HCT116 (cell line): Measurements from ENCODE around the gene HK1. TPM values are rescaled to one million over a fixed set of nuclear protein-coding genes. Genes with fewer than 3 reads are reported as not detected.

Experiments used
- ATAC-seq: fragments of 200-7000 bp; cut with Tn5 transposase; 2 replicates; pipeline ENCODE4 v1.9.1; 2020; ENCODE audit warnings: mild to moderate bottlenecking, moderate library complexity
- Bru-seq: library from RNA; stranded (reverse); fragments of 400-500 nt; gene quantifications from one replicate; lab custom pipeline; 2021; lab: Mats Ljungman, UMichigan
- BruChase-seq, 2 experiments: library from RNA; stranded (reverse); fragments of 400-500 nt; gene quantifications; one replicate each; lab custom pipeline; 2021; lab: Mats Ljungman, UMichigan
- BruUV-seq: library from RNA; stranded (reverse); fragments of 400-500 nt; replicated peaks from 2 replicates; lab custom pipeline; 2021; lab: Mats Ljungman, UMichigan
- CTCF ChIA-PET: fragments of 300-600 bp; sonication (Branson Sonifier 250); formaldehyde crosslinking; loops from one replicate; lab custom pipeline; 2021; ENCODE audit warnings: antibody characterized with exemption; lab: Charles Lee
- POLR2A ChIA-PET: fragments of 300-600, 350-600 bp; sonication (Branson Sonifier 250); formaldehyde crosslinking; loops from one replicate; lab custom pipeline; 2021; ENCODE audit warnings: antibody characterized with exemption; lab: Charles Lee
- RAD21 ChIA-PET, 2 experiments: fragments of 300-600 bp; sonication (Branson Sonifier 250); formaldehyde crosslinking; loops; one replicate each; lab custom pipeline; 2023; ENCODE audit warnings: low total read pairs in 2 of 2; ENCODE audit not compliant: uncharacterized antibody in 2 of 2, unreplicated experiment in 2 of 2, low non-redundant PET in 1 of 2; lab: Charles Lee
- DNase-seq: peaks from one replicate; pipeline ENCODE4 v3.0.0-alpha.2; 2010; ENCODE audit warnings: low read depth, low spot score
- H2AFZ ChIP-seq: fragments of 200-600 bp; shearing (Covaris generic), sonication (generic); 2 replicates; pipeline ENCODE4 v1.6.1; 2017; ENCODE audit warnings: low read depth, mixed run types, mixed read lengths, antibody characterized with exemption, low read length; ENCODE audit not compliant: poor library complexity, severe bottlenecking
- H3K27ac ChIP-seq: 2 replicates; pipeline ENCODE4 v1.5.1; 2012; ENCODE audit warnings: low read depth, low read length
- H3K27me3 ChIP-seq: fragments of 200-600 bp; sonication (generic); 2 replicates; pipeline ENCODE4 v1.6.1; 2016; ENCODE audit warnings: mixed run types, low read length, mixed read lengths; ENCODE audit not compliant: insufficient read depth
- H3K36me3 ChIP-seq, 2 experiments: fragments of 200-500 bp in 1 of 2; fragments of 200-600 bp in 1 of 2; sonication (Bioruptor generic) in 1 of 2; sonication (generic) in 1 of 2; 2 replicates each; pipeline versions ENCODE4 v1.5.1 to v1.6.1; 2014 to 2016; ENCODE audit warnings: low read length in 2 of 2, inconsistent platforms in 1 of 2, mixed read lengths in 1 of 2, mixed run types in 1 of 2; ENCODE audit not compliant: insufficient read depth in 2 of 2, control insufficient read depth in 1 of 2
- H3K4me1 ChIP-seq, 2 experiments: fragments of 200-600 bp in 1 of 2; sonication (generic) in 1 of 2; 2 replicates each; pipeline versions ENCODE4 v1.5.1 to v1.6.1; 2012 to 2017; ENCODE audit warnings: low read length in 2 of 2, inconsistent platforms in 1 of 2, mild to moderate bottlenecking in 1 of 2, mixed read lengths in 1 of 2, mixed run types in 1 of 2, moderate library complexity in 1 of 2; ENCODE audit not compliant: insufficient read depth in 2 of 2, control insufficient read depth in 1 of 2
- H3K4me2 ChIP-seq: fragments of 200-600 bp; sonication (generic); 2 replicates; pipeline ENCODE4 v1.6.1; 2017; ENCODE audit warnings: mixed run types, low read length, mixed read lengths
- H3K4me3 ChIP-seq, 2 experiments: fragments of 200-600 bp in 1 of 2; sonication (generic) in 1 of 2; replicated peaks in 1 of 2; 2 replicates each; pipeline ENCODE4 v1.5.1; 2011 to 2016; ENCODE audit warnings: low read length in 2 of 2, control low read depth in 1 of 2, low read depth in 1 of 2, mild to moderate bottlenecking in 1 of 2, mixed read lengths in 1 of 2, mixed run types in 1 of 2
- H3K79me2 ChIP-seq: fragments of 200-600 bp; sonication (generic); 2 replicates; pipeline ENCODE4 v1.6.1; 2017; ENCODE audit warnings: mild to moderate bottlenecking, mixed run types, low read length, moderate library complexity, mixed read lengths; ENCODE audit not compliant: insufficient read depth
- H3K9ac ChIP-seq: fragments of 200-600 bp; sonication (generic); 2 replicates; pipeline ENCODE4 v1.6.1; 2016; ENCODE audit warnings: low read length, mixed read lengths
- H3K9me2 ChIP-seq: fragments of 200-600 bp; sonication (generic), shearing (Covaris generic); 2 replicates; pipeline ENCODE4 v1.6.1; 2017; ENCODE audit warnings: mixed run types, mild to moderate bottlenecking, moderate library complexity; ENCODE audit not compliant: insufficient read depth
- H3K9me3 ChIP-seq, 2 experiments: fragments of 200-500 bp in 1 of 2; fragments of 200-600 bp in 1 of 2; sonication (Bioruptor generic) in 1 of 2; sonication (generic) in 1 of 2; 2 replicates each; pipeline ENCODE4 v1.6.1; 2014 to 2017; ENCODE audit warnings: low read length in 2 of 2, mixed read lengths in 2 of 2, inconsistent platforms in 1 of 2, low read depth in 1 of 2, mild to moderate bottlenecking in 1 of 2, mixed run types in 1 of 2, moderate library complexity in 1 of 2; ENCODE audit not compliant: control insufficient read depth in 1 of 2, insufficient read depth in 1 of 2
- H4K20me1 ChIP-seq: fragments of 200-600 bp; sonication (generic), shearing (Covaris generic); 2 replicates; pipeline ENCODE4 v1.6.1; 2017; ENCODE audit warnings: mixed run types, mild to moderate bottlenecking, moderate library complexity; ENCODE audit not compliant: insufficient read depth
- CBX3 ChIP-seq: IDR thresholded peaks from 2 replicates; pipeline ENCODE4 v1.6.1; 2012; ENCODE audit warnings: low read depth
- CEBPB ChIP-seq: IDR thresholded peaks from 2 replicates; pipeline ENCODE4 v1.6.1; 2012; ENCODE audit warnings: low read depth
- EGR1 ChIP-seq: IDR thresholded peaks from 2 replicates; pipeline ENCODE4 v1.6.1; 2012; ENCODE audit warnings: low read depth
- ELF1 ChIP-seq: IDR thresholded peaks from 2 replicates; pipeline ENCODE4 v1.6.1; 2012; ENCODE audit warnings: low read depth, borderline replicate concordance
- EZH2 ChIP-seq: fragments of 200-600 bp; sonication (generic); IDR thresholded peaks from 2 replicates; pipeline ENCODE4 v1.6.1; 2017; ENCODE audit warnings: antibody characterized with exemption, mixed run types
- EZH2phosphoT487 ChIP-seq: fragments of 200-600 bp; IDR thresholded peaks from 2 replicates; pipeline ENCODE4 v1.6.1; 2018; ENCODE audit warnings: antibody characterized with exemption, borderline replicate concordance
- FOSL1 ChIP-seq: IDR thresholded peaks from 2 replicates; pipeline ENCODE4 v1.6.1; 2012; ENCODE audit warnings: low read depth
- JUND ChIP-seq: IDR thresholded peaks from 2 replicates; pipeline ENCODE4 v1.6.1; 2012
- RAD21 ChIP-seq: IDR thresholded peaks from 2 replicates; pipeline ENCODE4 v1.6.1; 2012; ENCODE audit warnings: low read depth, mild to moderate bottlenecking
- SIN3A ChIP-seq: IDR thresholded peaks from 2 replicates; pipeline ENCODE4 v1.6.1; 2012; ENCODE audit warnings: low read depth
- SP1 ChIP-seq: IDR thresholded peaks from 2 replicates; pipeline ENCODE4 v1.6.1; 2012; ENCODE audit warnings: low read depth
- YY1 ChIP-seq: IDR thresholded peaks from 2 replicates; pipeline ENCODE4 v1.6.1; 2011; ENCODE audit warnings: low read length, low read depth, moderate library complexity, mild to moderate bottlenecking; ENCODE audit not compliant: insufficient replicate concordance; ENCODE audit errors: extremely low read depth
- ZFX ChIP-seq: fragments of 450-650 bp; IDR thresholded peaks from 2 replicates; pipeline ENCODE4 v1.6.1; 2017
- ZNF274 ChIP-seq: fragments of 200-500 bp; sonication (Bioruptor generic); IDR thresholded peaks from 2 replicates; pipeline ENCODE4 v1.6.1; 2014; ENCODE audit warnings: mild to moderate bottlenecking, low read depth, low read length, inconsistent platforms
- intact Hi-C: fragments of 100-400 bp; cut with micrococcal nuclease; formaldehyde crosslinking; loops from 2 replicates; pipeline ENCODE4 v1.10.0; 2022
- long read RNA-seq: library from polyadenylated mRNA; unstranded; transcript quantifications from one replicate; pipeline ENCODE4 v2.0.0, GENCODE V29; 2021; ENCODE audit not compliant: unreplicated experiment
- polyA plus RNA-seq: library from polyadenylated mRNA; unstranded; fragments of >200 nt; gene quantifications from 2 replicates; pipeline ENCODE4 v1.2.1, GENCODE V29; 2012; ENCODE audit warnings: missing spikeins
- total RNA-seq: library from RNA; stranded (reverse); gene quantifications from one replicate; pipeline ENCODE4 v1.2.1, GENCODE V29; 2021; ENCODE audit not compliant: unreplicated experiment
- TF ChIP-seq, protein P1 (sequence below): IDR thresholded peaks from 2 replicates; pipeline ENCODE4 v1.6.1; 2012; ENCODE audit warnings: low read depth
- TF ChIP-seq, protein P2 (sequence below): IDR thresholded peaks from 2 replicates; pipeline ENCODE4 v1.6.1; 2012
- TF ChIP-seq, protein P3 (sequence below), 3 experiments: fragments of 200-600 bp in 1 of 3; sonication (generic) in 1 of 3; IDR thresholded peaks in 2 of 3; conservative IDR thresholded peaks in 1 of 3; 2 replicates each; pipeline ENCODE4 v1.5.1; 2012 to 2017; ENCODE audit warnings: low read depth in 2 of 3, low read length in 2 of 3, antibody characterized with exemption in 1 of 3, borderline replicate concordance in 1 of 3, control low read depth in 1 of 3, mild to moderate bottlenecking in 1 of 3, mixed read lengths in 1 of 3, mixed run types in 1 of 3, moderate library complexity in 1 of 3; ENCODE audit not compliant: insufficient read depth in 1 of 3

Gene HK1
- 50.3 TPM for total RNA-seq
- 74.9 and 80.9 TPM in 2 replicates for polyA plus RNA-seq
- percentile 48 among the genes with signal in this experiment for Bru-seq, nascent RNA
- percentile 60 among the genes with signal in this experiment for BruChase-seq, experiment 1, labeled RNA remaining after a 6-hour chase
- percentile 51 among the genes with signal in this experiment for BruChase-seq, experiment 2, labeled RNA remaining after a 2-hour chase
- long read RNA-seq, transcript HK1-202 (18 exons, 3,605 nt): major isoform, 230 of 285 reads
- long read RNA-seq, partial matches to known transcripts: 26 of 285 reads
- long read RNA-seq, other reads (novel, unspliced or antisense): 28 of 285 reads

DNA sequence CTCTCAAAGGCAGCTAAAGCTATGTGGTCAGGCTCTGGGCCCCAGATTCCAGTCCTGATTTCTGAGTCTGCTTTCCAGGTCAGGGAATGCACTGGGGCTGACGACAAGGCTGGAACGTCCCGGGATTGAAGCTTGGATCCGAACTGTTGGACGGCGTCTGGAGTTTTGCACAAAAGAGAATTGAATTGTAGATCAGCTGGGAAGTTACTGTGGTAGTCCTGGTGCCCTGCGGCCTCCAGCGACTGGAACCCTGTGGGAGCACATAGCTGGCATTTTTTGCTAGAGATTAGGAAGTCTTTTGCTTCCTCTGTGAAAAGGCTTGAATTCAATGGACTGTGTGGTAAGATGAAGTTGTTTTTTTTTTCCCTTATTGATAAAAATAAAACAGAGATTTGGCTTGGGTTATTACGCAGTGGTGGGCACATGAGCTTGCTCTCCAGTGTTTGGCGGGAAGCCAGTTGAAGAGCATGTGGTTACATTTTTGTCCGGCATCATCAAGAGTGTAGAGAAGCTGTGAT lies at the start of gene HK1:
Gene HK1 (plus strand): TSS at position 51 of the 518 bp plus-strand sequence.
- H3K9me2 ChIP-seq: no peaks in the 10 kb centered on the region
- H3K4me3 ChIP-seq: no peak within 1 kb of the TSS
- H3K4me2 ChIP-seq: no peak within 1 kb of the TSS
- ChIA-PET CTCF (no interaction called here), RAD21 (no interaction called here), POLR2A (no interaction called here)
- ATAC-seq: no peak
- intact Hi-C loops: no loop called here
- H4K20me1 ChIP-seq: no peaks in the 10 kb centered on the region
- TF ChIP-seq ZNF274 (no peak), ZFX (no peak), YY1 (no peak), JUND (no peak), CEBPB (no peak), SP1 (no peak), ELF1 (no peak), EZH2phosphoT487 (no peak), EZH2 (no peak), EGR1 (no peak), RAD21 (no peak), CBX3 (no peak), FOSL1 (no peak), SIN3A (no peak)
- TF ChIP-seq, protein P1, sequence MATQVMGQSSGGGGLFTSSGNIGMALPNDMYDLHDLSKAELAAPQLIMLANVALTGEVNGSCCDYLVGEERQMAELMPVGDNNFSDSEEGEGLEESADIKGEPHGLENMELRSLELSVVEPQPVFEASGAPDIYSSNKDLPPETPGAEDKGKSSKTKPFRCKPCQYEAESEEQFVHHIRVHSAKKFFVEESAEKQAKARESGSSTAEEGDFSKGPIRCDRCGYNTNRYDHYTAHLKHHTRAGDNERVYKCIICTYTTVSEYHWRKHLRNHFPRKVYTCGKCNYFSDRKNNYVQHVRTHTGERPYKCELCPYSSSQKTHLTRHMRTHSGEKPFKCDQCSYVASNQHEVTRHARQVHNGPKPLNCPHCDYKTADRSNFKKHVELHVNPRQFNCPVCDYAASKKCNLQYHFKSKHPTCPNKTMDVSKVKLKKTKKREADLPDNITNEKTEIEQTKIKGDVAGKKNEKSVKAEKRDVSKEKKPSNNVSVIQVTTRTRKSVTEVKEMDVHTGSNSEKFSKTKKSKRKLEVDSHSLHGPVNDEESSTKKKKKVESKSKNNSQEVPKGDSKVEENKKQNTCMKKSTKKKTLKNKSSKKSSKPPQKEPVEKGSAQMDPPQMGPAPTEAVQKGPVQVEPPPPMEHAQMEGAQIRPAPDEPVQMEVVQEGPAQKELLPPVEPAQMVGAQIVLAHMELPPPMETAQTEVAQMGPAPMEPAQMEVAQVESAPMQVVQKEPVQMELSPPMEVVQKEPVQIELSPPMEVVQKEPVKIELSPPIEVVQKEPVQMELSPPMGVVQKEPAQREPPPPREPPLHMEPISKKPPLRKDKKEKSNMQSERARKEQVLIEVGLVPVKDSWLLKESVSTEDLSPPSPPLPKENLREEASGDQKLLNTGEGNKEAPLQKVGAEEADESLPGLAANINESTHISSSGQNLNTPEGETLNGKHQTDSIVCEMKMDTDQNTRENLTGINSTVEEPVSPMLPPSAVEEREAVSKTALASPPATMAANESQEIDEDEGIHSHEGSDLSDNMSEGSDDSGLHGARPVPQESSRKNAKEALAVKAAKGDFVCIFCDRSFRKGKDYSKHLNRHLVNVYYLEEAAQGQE: no peak
- TF ChIP-seq, protein P2, sequence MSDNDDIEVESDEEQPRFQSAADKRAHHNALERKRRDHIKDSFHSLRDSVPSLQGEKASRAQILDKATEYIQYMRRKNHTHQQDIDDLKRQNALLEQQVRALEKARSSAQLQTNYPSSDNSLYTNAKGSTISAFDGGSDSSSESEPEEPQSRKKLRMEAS: no peak
- TF ChIP-seq, protein P3, sequence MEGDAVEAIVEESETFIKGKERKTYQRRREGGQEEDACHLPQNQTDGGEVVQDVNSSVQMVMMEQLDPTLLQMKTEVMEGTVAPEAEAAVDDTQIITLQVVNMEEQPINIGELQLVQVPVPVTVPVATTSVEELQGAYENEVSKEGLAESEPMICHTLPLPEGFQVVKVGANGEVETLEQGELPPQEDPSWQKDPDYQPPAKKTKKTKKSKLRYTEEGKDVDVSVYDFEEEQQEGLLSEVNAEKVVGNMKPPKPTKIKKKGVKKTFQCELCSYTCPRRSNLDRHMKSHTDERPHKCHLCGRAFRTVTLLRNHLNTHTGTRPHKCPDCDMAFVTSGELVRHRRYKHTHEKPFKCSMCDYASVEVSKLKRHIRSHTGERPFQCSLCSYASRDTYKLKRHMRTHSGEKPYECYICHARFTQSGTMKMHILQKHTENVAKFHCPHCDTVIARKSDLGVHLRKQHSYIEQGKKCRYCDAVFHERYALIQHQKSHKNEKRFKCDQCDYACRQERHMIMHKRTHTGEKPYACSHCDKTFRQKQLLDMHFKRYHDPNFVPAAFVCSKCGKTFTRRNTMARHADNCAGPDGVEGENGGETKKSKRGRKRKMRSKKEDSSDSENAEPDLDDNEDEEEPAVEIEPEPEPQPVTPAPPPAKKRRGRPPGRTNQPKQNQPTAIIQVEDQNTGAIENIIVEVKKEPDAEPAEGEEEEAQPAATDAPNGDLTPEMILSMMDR (IDR thresholded peaks at IDR 0.05 in 2 of 3, conservative IDR thresholded peaks at IDR 0.05 in 1 of 3; ENCODE audit: borderline replicate concordance in 1 of 3, insufficient read depth in 1 of 3, low read depth in 2 of 3, low read length in 2 of 3): no peak
- no peak within 1 kb of the TSS for H2AFZ ChIP-seq
- H3K27me3 ChIP-seq: no peaks in the 10 kb centered on the region
- no peaks in the 10 kb centered on the region for H3K9me3 ChIP-seq
- no TSS peak for BruUV-seq
- no peaks in the 10 kb centered on the region for H3K36me3 ChIP-seq
- H3K9ac ChIP-seq: no peak within 1 kb of the TSS
- no peaks in the 10 kb centered on the region for H3K79me2 ChIP-seq
- no peak within 1 kb of the TSS for H3K27ac ChIP-seq
- no peak for DNase-seq
- H3K4me1 ChIP-seq: no peaks in the 10 kb centered on the region
